ENCODE data around the gene SYK.

- TF ChIP-seq REST (IDR thresholded peaks at IDR 0.05; ENCODE audit: insufficient read depth in 1 of 2, low read depth in 2 of 2, low read length in 2 of 2) (no peak), SIN3A (IDR thresholded peaks at IDR 0.05; ENCODE audit: borderline replicate concordance, insufficient read depth, low read length) (no peak), TAF1 (IDR thresholded peaks at IDR 0.05; ENCODE audit: borderline replicate concordance, insufficient read depth, low read length) (no peak)
Measured at GRCh38 chr9:90808890-90809685, 7.5 kb downstream of the SYK start.

Measured in PFSK-1 (cell line).